ENCODE measurements around the gene PRKN.

PRKN gene

GRCh38 chr6:162149786-162150185 is 577.8 kb downstream of the PRKN start:
- Histone ChIP-seq H3K4me3 (ENCODE audit: low read depth, low read length) (no peak overlapping the region), H3K4me1 (ENCODE audit: control insufficient read depth, insufficient read depth, low read length) (no peaks in the 10 kb centered on the region), H3K27ac (ENCODE audit: extremely low read depth, low read depth, low read length) (no peak overlapping the region), H3K9me3 (ENCODE audit: control insufficient read depth, insufficient read depth, low read depth, low read length) (no peaks in the 10 kb centered on the region), H3K36me3 (ENCODE audit: control insufficient read depth in 2 of 2, insufficient read depth in 1 of 2, low read length in 2 of 2) (no peaks in the 10 kb centered on the region)
- CTCF ChIA-PET, result no interaction called here
- TF ChIP-seq ZNF670 (tag by site-specific recombination; IDR thresholded peaks at IDR 0.05; ENCODE audit: low read depth), result no peak
- no peak for TF ChIP-seq ZNF112 (tag by site-specific recombination; IDR thresholded peaks at IDR 0.05)
- TF ChIP-seq ZNF76 (tag by site-specific recombination; IDR thresholded peaks at IDR 0.05; ENCODE audit: borderline replicate concordance, low read depth), result no peak
- TF ChIP-seq ZNF248 (tag by site-specific recombination; IDR thresholded peaks at IDR 0.05), result no peak
- no peak for TF ChIP-seq PRDM1 (tag by site-specific recombination; IDR thresholded peaks at IDR 0.05)
- no peak for TF ChIP-seq ZNF776 (tag by site-specific recombination; IDR thresholded peaks at IDR 0.05; ENCODE audit: borderline replicate concordance)
- TF ChIP-seq ZNF202 (tag by site-specific recombination; IDR thresholded peaks at IDR 0.05; ENCODE audit: borderline replicate concordance), result no peak
- TF ChIP-seq KLF7 (tag by site-specific recombination; IDR thresholded peaks at IDR 0.05; ENCODE audit: borderline replicate concordance), result no peak
- no peak for TF ChIP-seq YY2 (tag by site-specific recombination; IDR thresholded peaks at IDR 0.05)
- TF ChIP-seq ZNF223 (tag by site-specific recombination; IDR thresholded peaks at IDR 0.05), result no peak
- TF ChIP-seq ZNF639 (tag by site-specific recombination; IDR thresholded peaks at IDR 0.05), result no peak
- TF ChIP-seq REST (tag by site-specific recombination; IDR thresholded peaks at IDR 0.05), result no peak
- TF ChIP-seq PRDM2 (tag by site-specific recombination; IDR thresholded peaks at IDR 0.05; ENCODE audit: borderline replicate concordance), result no peak
- no peak for TF ChIP-seq ZNF792 (tag by site-specific recombination; IDR thresholded peaks at IDR 0.05)
- POLR2A ChIA-PET, result no interaction called here

- Histone ChIP-seq H3K9me3 (ENCODE audit: control insufficient read depth, insufficient read depth, low read depth, low read length) (no peaks in the 10 kb centered on the region), H3K4me3 (ENCODE audit: low read depth, low read length) (no peak overlapping the region), H3K36me3 (ENCODE audit: control insufficient read depth in 2 of 2, insufficient read depth in 1 of 2, low read length in 2 of 2) (no peaks in the 10 kb centered on the region), H3K4me1 (ENCODE audit: control insufficient read depth, insufficient read depth, low read length) (no peaks in the 10 kb centered on the region), H3K27ac (ENCODE audit: extremely low read depth, low read depth, low read length) (no peak overlapping the region)
- CTCF ChIA-PET, result no interaction called here
- POLR2A ChIA-PET, result no interaction called here
- TF ChIP-seq ZNF423 (tag by site-specific recombination; IDR thresholded peaks at IDR 0.05) (no peak), ZNF398 (tag by site-specific recombination; IDR thresholded peaks at IDR 0.05) (no peak), SCRT2 (tag by site-specific recombination; IDR thresholded peaks at IDR 0.05) (no peak), ZBTB17 (tag by site-specific recombination; IDR thresholded peaks at IDR 0.05) (no peak), ZNF248 (tag by site-specific recombination; IDR thresholded peaks at IDR 0.05) (no peak), ZNF692 (tag by site-specific recombination; IDR thresholded peaks at IDR 0.05) (no peak)
These were observed 579.8 kb downstream of the PRKN start for GRCh38 chr6:162147805-162148204.
